Brain microvascular endothelial cell (primary cell): ENCODE measurements around the gene CARMIL1.

Experiments used
- DNase-seq: peaks from one replicate; pipeline ENCODE4 v3.0.0-alpha.2; 2020
- H3K27ac ChIP-seq: fragments of 250-450 bp; sonication (Bioruptor Pico); 2 replicates; pipeline ENCODE4 v1.5.1; 2020; ENCODE audit warnings: mild to moderate bottlenecking, moderate library complexity
- H3K27me3 ChIP-seq: fragments of 250-450 bp; sonication (Bioruptor Pico); replicated peaks from 2 replicates; pipeline ENCODE4 v1.5.1; 2020; ENCODE audit warnings: mild to moderate bottlenecking
- H3K36me3 ChIP-seq: fragments of 250-450 bp; sonication (Bioruptor Pico); replicated peaks from 2 replicates; pipeline ENCODE4 v1.5.1; 2020; ENCODE audit warnings: mild to moderate bottlenecking
- H3K4me3 ChIP-seq: 2 replicates; pipeline ENCODE4 v1.5.1; 2011; ENCODE audit warnings: low read depth, mild to moderate bottlenecking, control low read depth, low read length, moderate library complexity
- in situ Hi-C: cut with HindIII; loops from 2 replicates; pipeline ENCODE4 v1.10.0; 2017; ENCODE audit warnings: low sequenced_read_pairs, low pct_ligation_motif_present
- TF ChIP-seq, protein P1 (sequence below): IDR thresholded peaks from 2 replicates; pipeline ENCODE4 v1.5.1; 2011; ENCODE audit warnings: low read depth, mild to moderate bottlenecking, moderate library complexity, low read length, control low read depth, inconsistent platforms; ENCODE audit errors: missing control alignments

The CARMIL1 gene

GRCh38 chr6:25388776-25389175 lies 109.6 kb downstream of the CARMIL1 start:
- H3K27ac ChIP-seq, result no peak overlapping the region
- in situ Hi-C loops, result no loop called here
- H3K27me3 ChIP-seq, result no peaks in the 10 kb centered on the region

GRCh38 chr6:25389471-25389870 lies 110.3 kb downstream of the CARMIL1 start:
- DNase-seq, result no peak

More at GRCh38 chr6:25388776-25389175, 109.6 kb downstream of the CARMIL1 start:
- no peak for DNase-seq
- no peaks in the 10 kb centered on the region for H3K36me3 ChIP-seq
- TF ChIP-seq, protein P1, sequence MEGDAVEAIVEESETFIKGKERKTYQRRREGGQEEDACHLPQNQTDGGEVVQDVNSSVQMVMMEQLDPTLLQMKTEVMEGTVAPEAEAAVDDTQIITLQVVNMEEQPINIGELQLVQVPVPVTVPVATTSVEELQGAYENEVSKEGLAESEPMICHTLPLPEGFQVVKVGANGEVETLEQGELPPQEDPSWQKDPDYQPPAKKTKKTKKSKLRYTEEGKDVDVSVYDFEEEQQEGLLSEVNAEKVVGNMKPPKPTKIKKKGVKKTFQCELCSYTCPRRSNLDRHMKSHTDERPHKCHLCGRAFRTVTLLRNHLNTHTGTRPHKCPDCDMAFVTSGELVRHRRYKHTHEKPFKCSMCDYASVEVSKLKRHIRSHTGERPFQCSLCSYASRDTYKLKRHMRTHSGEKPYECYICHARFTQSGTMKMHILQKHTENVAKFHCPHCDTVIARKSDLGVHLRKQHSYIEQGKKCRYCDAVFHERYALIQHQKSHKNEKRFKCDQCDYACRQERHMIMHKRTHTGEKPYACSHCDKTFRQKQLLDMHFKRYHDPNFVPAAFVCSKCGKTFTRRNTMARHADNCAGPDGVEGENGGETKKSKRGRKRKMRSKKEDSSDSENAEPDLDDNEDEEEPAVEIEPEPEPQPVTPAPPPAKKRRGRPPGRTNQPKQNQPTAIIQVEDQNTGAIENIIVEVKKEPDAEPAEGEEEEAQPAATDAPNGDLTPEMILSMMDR, result no peak
- H3K4me3 ChIP-seq, result no peak overlapping the region

DNA sequence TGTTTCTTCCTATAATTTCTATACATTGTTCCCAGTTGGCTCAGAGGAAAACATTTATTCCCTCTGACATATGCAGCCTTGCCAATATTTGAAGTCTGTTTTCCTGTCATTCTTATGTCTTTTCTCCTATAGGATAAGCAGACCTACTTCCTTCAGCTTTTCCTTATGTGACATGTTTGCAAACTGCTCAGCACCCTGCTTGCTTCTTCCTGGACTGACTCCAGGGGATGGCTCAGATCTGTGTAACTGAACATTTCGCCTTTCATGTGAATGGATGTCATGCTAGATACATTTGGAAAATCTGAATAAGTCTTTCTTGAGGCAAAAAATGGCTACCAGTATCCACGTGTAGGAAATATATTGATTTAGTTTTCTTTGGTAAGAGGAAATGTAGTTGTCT lies 113.2 kb downstream of the CARMIL1 start:
- Histone ChIP-seq H3K27ac (no peak overlapping the region), H3K4me3 (no peak overlapping the region), H3K36me3 (no peaks in the 10 kb centered on the region), H3K27me3 (no peaks in the 10 kb centered on the region)
- DNase-seq, result no peak
- TF ChIP-seq, protein P1, result no peak
- in situ Hi-C loops, result no loop called here

More at GRCh38 chr6:25389471-25389870, 110.3 kb downstream of the CARMIL1 start:
- Histone ChIP-seq H3K36me3 (no peaks in the 10 kb centered on the region), H3K27me3 (no peaks in the 10 kb centered on the region), H3K27ac (no peak overlapping the region), H3K4me3 (no peak overlapping the region)
- TF ChIP-seq, protein P1, result no peak
- in situ Hi-C loops, result no loop called here

DNA sequence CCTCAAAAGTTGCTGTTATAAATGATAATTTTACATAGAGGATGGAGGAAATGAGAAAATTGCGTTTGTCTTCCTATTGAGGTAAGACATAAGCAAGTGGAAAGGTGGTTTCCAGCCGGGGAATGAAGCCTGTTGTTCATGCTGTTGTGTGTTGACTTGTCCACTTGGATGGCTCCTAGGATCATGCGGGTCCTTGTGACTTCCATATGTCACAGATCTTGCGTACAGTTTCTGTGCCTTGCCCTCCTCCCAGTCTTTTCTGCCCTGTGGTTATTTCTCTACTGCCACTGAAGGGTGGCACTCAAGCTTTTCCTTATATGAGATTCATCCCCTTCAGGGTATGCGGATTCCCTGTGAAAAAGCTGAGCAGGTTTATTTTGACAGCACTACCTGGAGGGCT lies 116.6 kb downstream of the CARMIL1 start:
- in situ Hi-C loops, result no loop called here
- no peak for DNase-seq
- TF ChIP-seq, protein P1, result no peak
- Histone ChIP-seq H3K36me3 (no peaks in the 10 kb centered on the region), H3K27ac (no peak overlapping the region), H3K27me3 (no peaks in the 10 kb centered on the region), H3K4me3 (no peak overlapping the region)

DNA sequence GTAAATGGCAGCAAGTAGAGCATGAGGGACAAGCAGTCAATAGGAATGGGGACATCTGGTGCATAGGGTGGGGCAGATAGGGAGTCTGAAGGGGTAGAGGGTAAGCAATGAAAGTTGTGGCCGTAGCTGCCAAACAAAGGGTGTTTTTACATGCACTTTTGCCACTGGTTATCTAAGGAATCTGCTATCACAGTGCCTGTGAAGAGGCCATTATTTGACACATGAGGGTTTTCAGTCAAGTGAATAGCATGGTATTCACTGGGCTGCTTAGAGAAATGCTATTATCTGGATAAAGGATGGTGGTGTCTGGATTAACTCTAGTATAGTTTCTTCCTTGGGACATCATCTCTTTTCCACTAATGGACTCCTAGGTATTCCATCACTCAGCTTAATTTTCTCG lies 118.2 kb downstream of the CARMIL1 start:
- Histone ChIP-seq H3K27me3 (no peaks in the 10 kb centered on the region), H3K36me3 (no peaks in the 10 kb centered on the region), H3K27ac (no peak overlapping the region), H3K4me3 (no peak overlapping the region)
- in situ Hi-C loops, result no loop called here
- TF ChIP-seq, protein P1, result no peak
- DNase-seq, result no peak

- no peak for DNase-seq
- Histone ChIP-seq H3K27ac (no peak overlapping the region), H3K4me3 (no peak overlapping the region), H3K27me3 (no peaks in the 10 kb centered on the region), H3K36me3 (no peaks in the 10 kb centered on the region)
- TF ChIP-seq, protein P1, result no peak
- in situ Hi-C loops, result no loop called here
These were observed 120.7 kb downstream of the CARMIL1 start for GRCh38 chr6:25399885-25400284.
